GM12878 (cell line): ENCODE data around the gene SPAAR. TPM values are rescaled to one million over a fixed set of nuclear protein-coding genes. Genes with fewer than 3 reads are reported as not detected.
"Not testable (repeated sequence)": the region's sequence is repeated elsewhere in the genome, so short reads cannot be mapped to it uniquely, and the experiment has no call there.

Experiments used
- ATAC-seq: fragments of 200-7000 bp; cut with Tn5 transposase; 3 replicates; pipeline ENCODE4 v1.9.1; 2020; ENCODE audit warnings: mild to moderate bottlenecking, moderate library complexity
- BruUV-seq: library from RNA; stranded (reverse); fragments of 400-500 nt; replicated peaks from 2 replicates; lab custom pipeline; 2021; lab: Mats Ljungman, UMichigan
- CTCF ChIA-PET: fragments of 300-600 bp; sonication (Branson Sonifier 250); formaldehyde crosslinking; extraction: SDS; loops from one replicate; lab custom pipeline; 2021; ENCODE audit warnings: inconsistent platforms; lab: Yijun Ruan, JAX
- POLR2A ChIA-PET: fragments of 350-600 bp; formaldehyde crosslinking; extraction: SDS; loops from one replicate; lab custom pipeline; 2021; ENCODE audit warnings: inconsistent platforms; lab: Charles Lee
- RAD21 ChIA-PET: fragments of 300-600 bp; sonication (Branson Sonifier 250); formaldehyde crosslinking; loops from one replicate; lab custom pipeline; 2023; ENCODE audit warnings: antibody characterized with exemption; ENCODE audit not compliant: unreplicated experiment; lab: Charles Lee
- SMC1A ChIA-PET: fragments of 300-600 bp; sonication (Branson Sonifier 250); formaldehyde crosslinking; loops from one replicate; lab custom pipeline; 2023; ENCODE audit not compliant: unreplicated experiment, uncharacterized antibody; lab: Charles Lee
- DNase-seq: peaks from one replicate; pipeline ENCODE4 v3.0.0-alpha.2; 2011; ENCODE audit warnings: low read depth, low spot score
- FAIRE-seq: peaks from 3 replicates; lab custom pipeline; 2011; peaks lifted over from hg19 to GRCh38; lab: Jason Lieb, UNC
- H2AFZ ChIP-seq: 2 replicates; pipeline ENCODE4 v1.6.0; 2011; ENCODE audit warnings: low read depth, low read length, control low read depth; ENCODE audit not compliant: control insufficient read depth
- H3K27ac ChIP-seq: 2 replicates; pipeline ENCODE4 v1.5.1; 2011; ENCODE audit warnings: control low read depth; ENCODE audit not compliant: control insufficient read depth, insufficient read depth
- H3K27me3 ChIP-seq, 2 experiments: replicated peaks in 1 of 2; 2 replicates each; pipeline versions ENCODE4 v1.6.0 to v1.6.1; 2011; ENCODE audit warnings: low read length in 1 of 2; ENCODE audit not compliant: control insufficient read depth in 2 of 2, insufficient read depth in 2 of 2
- H3K36me3 ChIP-seq, 2 experiments: 2 replicates each; pipeline ENCODE4 v1.5.1; 2011; ENCODE audit warnings: low read length in 1 of 2; ENCODE audit not compliant: control insufficient read depth in 2 of 2, insufficient read depth in 2 of 2
- H3K4me1 ChIP-seq: 2 replicates; pipeline ENCODE4 v1.6.1; 2011; ENCODE audit warnings: mild to moderate bottlenecking, low read length, moderate library complexity, mixed read lengths; ENCODE audit not compliant: control insufficient read depth, insufficient read depth
- H3K4me2 ChIP-seq: 2 replicates; pipeline ENCODE4 v1.6.0; 2011; ENCODE audit warnings: control low read depth; ENCODE audit not compliant: control insufficient read depth, insufficient read depth
- H3K4me3 ChIP-seq: fragments of 200-600 bp; sonication (generic); 2 replicates; pipeline ENCODE4 v1.5.1; 2016
- H3K79me2 ChIP-seq: 2 replicates; pipeline ENCODE4 v1.6.0; 2011; ENCODE audit warnings: low read length; ENCODE audit not compliant: control insufficient read depth, insufficient read depth
- H3K9ac ChIP-seq: 2 replicates; pipeline ENCODE4 v1.8.0; 2011; ENCODE audit warnings: low read length, control low read depth, mixed read lengths; ENCODE audit not compliant: control insufficient read depth, insufficient read depth
- H3K9me3 ChIP-seq: replicated peaks from 3 replicates; pipeline ENCODE4 v1.5.1; 2011; ENCODE audit warnings: mild to moderate bottlenecking, low read length; ENCODE audit not compliant: control insufficient read depth, insufficient read depth
- H4K20me1 ChIP-seq: 2 replicates; pipeline ENCODE4 v1.6.0; 2011; ENCODE audit not compliant: control insufficient read depth, insufficient read depth
- FOS ChIP-seq: IDR thresholded peaks from 3 replicates; pipeline ENCODE4 v1.6.1; 2011; ENCODE audit warnings: borderline replicate concordance; ENCODE audit not compliant: insufficient read length; ENCODE audit errors: extremely low read depth
- IKZF2 ChIP-seq, 2 experiments: fragments of 450-650 bp; IDR thresholded peaks; 2 replicates each; pipeline ENCODE4 v1.6.1; 2017; ENCODE audit warnings: mild to moderate bottlenecking in 2 of 2, moderate library complexity in 2 of 2
- NR2C2 ChIP-seq: IDR thresholded peaks from 2 replicates; pipeline ENCODE4 v1.6.1; 2011; ENCODE audit warnings: borderline replicate concordance, low read depth; ENCODE audit not compliant: control insufficient read depth, insufficient read length
- ZBTB11 ChIP-seq: fragments of 450-650 bp; formaldehyde crosslinking; IDR thresholded peaks from 2 replicates; pipeline ENCODE4 v1.5.0; 2022; ENCODE audit warnings: mild to moderate bottlenecking, missing genetic modification characterization
- WGBS: methylation state at CpG from one replicate; pipeline ENCODE4 v1.1.6; 2016; ENCODE audit warnings: low lambda C conversion rate; ENCODE audit not compliant: insufficient replicate concordance, insufficient coverage; ENCODE audit errors: missing lambda C conversion rate; 5-methylcytosine and 5-hydroxymethylcytosine counted together
- in situ Hi-C: fragments of 300-500 bp; cut with MboI; formaldehyde crosslinking; loops from 9 replicates; pipeline ENCODE4 v1.14.3; 2018; ENCODE audit warnings: mixed read lengths
- intact Hi-C: fragments of 100-400 bp; cut with micrococcal nuclease; formaldehyde crosslinking; loops from one replicate; pipeline ENCODE4 v1.14.2; 2022; ENCODE audit not compliant: unreplicated experiment
- polyA plus RNA-seq, 11 experiments: library from polyadenylated mRNA; depleted of rRNA in 4 of 11; unstranded in 6 of 11; stranded (reverse) in 5 of 11; fragments of >200 nt; fragmentation: Nextera tagmentation in 4 of 11; fragmentation: Illumina TruSeq in 1 of 11; extraction: Ambion mirVana in 4 of 11; extraction: Trizol in 1 of 11; gene quantifications; 1 replicate in 1 of 11; 2 replicates in 10 of 11; pipeline versions ENCODE4 v1.2.1 to v1.2.3, GENCODE V29; 2011 to 2016; ENCODE audit warnings: inconsistent platforms in 2 of 11, missing spikeins in 2 of 11, low read depth in 1 of 11
- total RNA-seq, 4 experiments: library from RNA; depleted of rRNA in 3 of 4; stranded (reverse); fragments of >200 nt in 3 of 4; fragmentation: Illumina TruSeq in 1 of 4; extraction: Trizol in 1 of 4; gene quantifications; 2 replicates each; pipeline versions ENCODE4 v1.2.1 to v1.2.3, GENCODE V29; 2013 to 2021

SPAAR gene
- total and polyA plus RNA-seq, 10 of the 15 experiments (the other 5 are each of a cell fraction or from before 2014, with no cell fraction given), result not detected

- TF ChIP-seq ZBTB11 (CRISPR knock-in tag), result no peak
- no peak for TF ChIP-seq NR2C2
- TF ChIP-seq FOS, result no peak
Observed at GRCh38 chr9:35896570-35896969, 12.7 kb upstream of the SPAAR start (continued).

GRCh38 chr9:35897376-35898099, 11.8 kb upstream of the SPAAR start:
- H4K20me1 ChIP-seq, intact Hi-C loops, H3K79me2 ChIP-seq, H3K9ac ChIP-seq, in situ Hi-C loops, H3K4me2 ChIP-seq, H3K4me3 ChIP-seq, H3K9me3 ChIP-seq, H3K36me3 ChIP-seq, DNase-seq, BruUV-seq, H3K27ac ChIP-seq, H3K27me3 ChIP-seq, H3K4me1 ChIP-seq, H2AFZ ChIP-seq, POLR2A ChIA-PET: not testable (repeated sequence)
- peak; percentile 72 for ATAC-seq
- whole genome bisulfite sequencing, result 15% methylated on average over 7 of the region's 7 CpGs
- SMC1A ChIA-PET, result interaction anchor here (0.7 to 2.0 kb wide), 4 partner anchors 15 to 107 kb away, joined by 3 to 9 read pairs (median 4); no protein-coding TSS in a partner anchor
- FAIRE-seq, result peak; percentile 38
- TF ChIP-seq IKZF2 (IDR thresholded peaks at IDR 0.05), result peak in 1 of 2 experiments; percentile 18; a peak in 1 of 4 replicates
- RAD21 ChIA-PET, result interaction anchor here (0.8 kb wide), 1 partner anchor 72 kb away, joined by 3 read pairs; no protein-coding TSS in a partner anchor
- CTCF ChIA-PET, result interaction anchor here (0.6 to 2.9 kb wide), 9 partner anchors 9 to 127 kb away, joined by 3 to 13 read pairs (median 6); partner anchors contain the start of gene TMEM8B
